Left ventricle myocardium inferior (tissue), 1 donor: ENCODE results near the gene OCEL1. TPM values are rescaled to one million over a fixed set of nuclear protein-coding genes. Genes with fewer than 3 reads are reported as not detected.

Experiments
- DNase-seq: peaks from one replicate; pipeline ENCODE4 v3.0.0-alpha.2; 2020
- H3K27ac ChIP-seq: fragments of 200-600 bp; replicated peaks from 2 replicates; pipeline ENCODE4 v1.8.0; 2021
- H3K27me3 ChIP-seq: fragments of 200-600 bp; 2 replicates; pipeline ENCODE4 v1.8.0; 2021; ENCODE audit warnings: low read depth
- H3K36me3 ChIP-seq: fragments of 200-600 bp; 2 replicates; pipeline ENCODE4 v1.8.0; 2021
- H3K4me1 ChIP-seq: fragments of 200-600 bp; 2 replicates; pipeline ENCODE4 v1.8.0; 2021
- H3K4me3 ChIP-seq: fragments of 200-600 bp; 2 replicates; pipeline ENCODE4 v1.8.0; 2021; ENCODE audit warnings: mild to moderate bottlenecking, moderate library complexity
- H3K9me3 ChIP-seq: fragments of 200-600 bp; replicated peaks from 2 replicates; pipeline ENCODE4 v1.8.0; 2021
- CTCF ChIP-seq: fragments of 200-600 bp; IDR thresholded peaks from 2 replicates; pipeline ENCODE4 v1.8.0; 2021; ENCODE audit warnings: antibody characterized with exemption, mild to moderate bottlenecking, borderline replicate concordance
- intact Hi-C: fragments of 100-400 bp; cut with micrococcal nuclease; formaldehyde crosslinking; loops from one replicate; pipeline ENCODE4 v1.11.0; 2022
- total RNA-seq: library from RNA; stranded (reverse); fragmentation: NEBNext Ultra II Directional; extraction: Animal tissue kit (Norgen Biotek cat#: 25700); gene quantifications from one replicate; pipeline ENCODE4 v1.2.1, GENCODE V29; 2021
- donor health status: DM: no; HTN: yes; CAD: no; lungs with severe emphysema.

OCEL1 gene
- total RNA-seq, 1 donor from 2014 or later = 21.2 TPM

GRCh38 chr19:17263712-17264640 is 38.0 kb downstream of the OCEL1 start:
- H3K27me3 ChIP-seq = no peaks in the 10 kb centered on the region
- H3K9me3 ChIP-seq = peaks cover 12% of the 10 kb centered on the region
- H3K36me3 ChIP-seq = peaks cover 12% of the 10 kb centered on the region
- intact Hi-C loops = no loop called here
- H3K4me1 ChIP-seq = peaks cover 36% of the 10 kb centered on the region
- H3K4me3 ChIP-seq = peak overlapping the region; percentile 71
- peak overlapping the region; percentile 90 for H3K27ac ChIP-seq
- DNase-seq = no peak
- no peak for TF ChIP-seq CTCF

GRCh38 chr19:17264641-17264979 is 38.6 kb downstream of the OCEL1 start, which contains the start of gene USHBP1:
Gene USHBP1 (minus strand): TSS chr19:17264745. CDS start chr19:17264299, 446 bp downstream.
- Histone ChIP-seq H3K4me1 (peaks cover 36% of the 10 kb centered on the region), H3K27me3 (no peaks in the 10 kb centered on the region), H3K4me3 (peak within 1 kb of the TSS; percentile 71), H3K27ac (peak within 1 kb of the TSS; percentile 90), H3K36me3 (peaks cover 14% of the 10 kb centered on the region), H3K9me3 (peaks cover 5% of the 10 kb centered on the region)
- peak; percentile 52 for DNase-seq
- no peak for TF ChIP-seq CTCF
- intact Hi-C loops = no loop called here

- Histone ChIP-seq H3K4me1 (peaks cover 36% of the 10 kb centered on the region), H3K9me3 (no peaks in the 10 kb centered on the region), H3K27me3 (no peaks in the 10 kb centered on the region), H3K36me3 (peaks cover 24% of the 10 kb centered on the region), H3K4me3 (no peak overlapping the region), H3K27ac (peak overlapping the region; percentile 90)
- intact Hi-C loops = no loop called here
- TF ChIP-seq CTCF = no peak
- no peak for DNase-seq
Observed at GRCh38 chr19:17266026-17266425, 40.0 kb downstream of the OCEL1 start.

GRCh38 chr19:17266589-17266974 is 40.6 kb downstream of the OCEL1 start:
- intact Hi-C loops = no loop called here
- H3K4me1 ChIP-seq = peaks cover 34% of the 10 kb centered on the region
- DNase-seq = no peak
- peak overlapping the region; percentile 90 for H3K27ac ChIP-seq
- H3K9me3 ChIP-seq = no peaks in the 10 kb centered on the region
- no peaks in the 10 kb centered on the region for H3K27me3 ChIP-seq
- TF ChIP-seq CTCF = no peak
- peak overlapping the region; percentile 96 for H3K4me3 ChIP-seq
- H3K36me3 ChIP-seq = peaks cover 29% of the 10 kb centered on the region

GRCh38 chr19:17266975-17267788 is 41.2 kb downstream of the OCEL1 start, which contains the start of gene BABAM1:
Gene BABAM1 (plus strand): TSS chr19:17267443. CDS start chr19:17268807, 1,364 bp downstream.
- DNase-seq = peak; percentile 94
- no peak for TF ChIP-seq CTCF
- intact Hi-C loops = no loop called here
- no peaks in the 10 kb centered on the region for H3K27me3 ChIP-seq
- H3K27ac ChIP-seq = peak within 1 kb of the TSS; percentile 90
- peaks cover 29% of the 10 kb centered on the region for H3K4me1 ChIP-seq
- H3K36me3 ChIP-seq = peaks cover 35% of the 10 kb centered on the region
- peak within 1 kb of the TSS; percentile 96 for H3K4me3 ChIP-seq
- H3K9me3 ChIP-seq = no peaks in the 10 kb centered on the region
